WTC11 (cell line): ENCODE measurements around the gene TMEFF2. TPM values are rescaled to one million over a fixed set of nuclear protein-coding genes. Genes with fewer than 3 reads are reported as not detected.

Experiments
- ATAC-seq: fragments of 200-7000 bp; cut with Tn5 transposase; 2 replicates; pipeline ENCODE4 v1.10.0; 2021; ENCODE audit warnings: mild to moderate bottlenecking, moderate library complexity
- CTCF ChIA-PET: fragments of 300-600 bp; sonication (Branson Sonifier 250); formaldehyde crosslinking; loops from one replicate; lab custom pipeline; 2021; ENCODE audit warnings: antibody characterized with exemption; lab: Charles Lee
- POLR2A ChIA-PET: fragments of 350-600 bp; sonication (Branson Sonifier 250); formaldehyde crosslinking; loops from one replicate; lab custom pipeline; 2021; ENCODE audit warnings: antibody characterized with exemption; lab: Charles Lee
- DNase-seq: peaks from one replicate; pipeline ENCODE4 v3.0.0; 2021; ENCODE audit warnings: low spot score
- H3K27ac Mint-ChIP-seq: 2 replicates; pipeline ENCODE4 v1.8.0; 2021; ENCODE audit warnings: mixed read lengths
- H3K27me3 Mint-ChIP-seq: 2 replicates; pipeline ENCODE4 v1.8.0; 2021; ENCODE audit warnings: low read depth, mild to moderate bottlenecking, moderate library complexity, mixed read lengths
- H3K36me3 Mint-ChIP-seq: 2 replicates; pipeline ENCODE4 v1.8.0; 2021; ENCODE audit warnings: mixed read lengths
- H3K4me1 Mint-ChIP-seq: 2 replicates; pipeline ENCODE4 v1.8.0; 2022; ENCODE audit warnings: mixed read lengths
- H3K4me3 Mint-ChIP-seq: 2 replicates; pipeline ENCODE4 v1.8.0; 2021; ENCODE audit warnings: mild to moderate bottlenecking, moderate library complexity, mixed read lengths
- H3K9me3 Mint-ChIP-seq: 2 replicates; pipeline ENCODE4 v1.8.0; 2021; ENCODE audit warnings: mixed read lengths
- AR ChIP-seq: fragments of 250-450 bp; sonication (Bioruptor Pico); IDR thresholded peaks from 2 replicates; pipeline ENCODE4 v1.9.0; 2021; ENCODE audit warnings: mild to moderate bottlenecking
- ATF6 ChIP-seq: sonication (generic); formaldehyde crosslinking; IDR thresholded peaks from 2 replicates; pipeline ENCODE4 v1.8.1; 2023; ENCODE audit warnings: mild to moderate bottlenecking, missing genetic modification reagents
- E2F5 ChIP-seq: sonication (generic); formaldehyde crosslinking; IDR thresholded peaks from 2 replicates; pipeline ENCODE4 v1.8.1; 2022; ENCODE audit warnings: mild to moderate bottlenecking, moderate library complexity, missing genetic modification reagents
- ERG ChIP-seq: fragments of 250-450 bp; sonication (Bioruptor Pico); IDR thresholded peaks from 2 replicates; pipeline ENCODE4 v1.8.0; 2021; ENCODE audit warnings: mild to moderate bottlenecking
- FOXP4 ChIP-seq: sonication (generic); formaldehyde crosslinking; IDR thresholded peaks from 2 replicates; pipeline ENCODE4 v1.8.0; 2022; ENCODE audit warnings: mild to moderate bottlenecking, missing genetic modification reagents
- GABPB1 ChIP-seq: sonication (generic); formaldehyde crosslinking; IDR thresholded peaks from 2 replicates; pipeline ENCODE4 v1.8.1; 2023; ENCODE audit warnings: mild to moderate bottlenecking, missing genetic modification reagents
- GRHL2 ChIP-seq: fragments of 250-450 bp; sonication (Bioruptor Pico); IDR thresholded peaks from 2 replicates; pipeline ENCODE4 v1.8.0; 2022; ENCODE audit warnings: mild to moderate bottlenecking, moderate library complexity; ENCODE audit not compliant: insufficient replicate concordance, severe bottlenecking
- GTF2I ChIP-seq: fragments of 250-450 bp; sonication (Bioruptor Pico); conservative IDR thresholded peaks from 2 replicates; pipeline ENCODE4 v1.4.0; 2021; ENCODE audit warnings: mild to moderate bottlenecking
- JAZF1 ChIP-seq: fragments of 250-450 bp; sonication (Bioruptor Pico); IDR thresholded peaks from 2 replicates; pipeline ENCODE4 v1.9.0; 2021; ENCODE audit warnings: moderate library complexity, mild to moderate bottlenecking, inconsistent platforms
- MAX ChIP-seq: sonication (generic); formaldehyde crosslinking; IDR thresholded peaks from 2 replicates; pipeline ENCODE4 v1.8.0; 2022; ENCODE audit warnings: mild to moderate bottlenecking, missing genetic modification reagents
- MLX ChIP-seq: sonication (generic); formaldehyde crosslinking; IDR thresholded peaks from 2 replicates; pipeline ENCODE4 v1.8.1; 2023; ENCODE audit warnings: mild to moderate bottlenecking, missing genetic modification reagents, moderate library complexity
- MXD4 ChIP-seq: fragments of 250-450 bp; sonication (Bioruptor Pico); IDR thresholded peaks from 2 replicates; pipeline ENCODE4 v1.8.0; 2021; ENCODE audit warnings: mild to moderate bottlenecking, moderate library complexity, borderline replicate concordance
- NFYB ChIP-seq: sonication (generic); formaldehyde crosslinking; conservative IDR thresholded peaks from 2 replicates; pipeline ENCODE4 v1.8.0; 2022; ENCODE audit warnings: low read depth, missing genetic modification reagents
- NR3C1 ChIP-seq: sonication (generic); formaldehyde crosslinking; conservative IDR thresholded peaks from 2 replicates; pipeline ENCODE4 v1.8.1; 2023; ENCODE audit warnings: low read depth, mild to moderate bottlenecking, missing genetic modification reagents
- RORB ChIP-seq: fragments of 250-450 bp; sonication (Bioruptor Pico); IDR thresholded peaks from 2 replicates; pipeline ENCODE4 v1.9.0; 2021; ENCODE audit warnings: mild to moderate bottlenecking
- SP1 ChIP-seq: sonication (generic); formaldehyde crosslinking; conservative IDR thresholded peaks from 2 replicates; pipeline ENCODE4 v1.8.1; 2022; ENCODE audit warnings: missing genetic modification reagents
- USF1 ChIP-seq: sonication (generic); formaldehyde crosslinking; IDR thresholded peaks from 2 replicates; pipeline ENCODE4 v1.8.0; 2022; ENCODE audit warnings: mild to moderate bottlenecking, missing genetic modification reagents
- ZBTB21 ChIP-seq: sonication (generic); formaldehyde crosslinking; IDR thresholded peaks from 2 replicates; pipeline ENCODE4 v1.8.1; 2023; ENCODE audit warnings: mild to moderate bottlenecking, missing genetic modification reagents, borderline replicate concordance
- ZBTB43 ChIP-seq: sonication (generic); formaldehyde crosslinking; IDR thresholded peaks from 2 replicates; pipeline ENCODE4 v1.8.1; 2023; ENCODE audit warnings: mild to moderate bottlenecking, missing genetic modification reagents
- ZNF416 ChIP-seq: fragments of 250-450 bp; sonication (Bioruptor Pico); IDR thresholded peaks from 2 replicates; pipeline ENCODE4 v1.9.0; 2021; ENCODE audit warnings: mild to moderate bottlenecking, inconsistent platforms
- ZNF512 ChIP-seq: sonication (generic); formaldehyde crosslinking; IDR thresholded peaks from 2 replicates; pipeline ENCODE4 v1.8.1; 2022; ENCODE audit warnings: missing genetic modification reagents, borderline replicate concordance
- total RNA-seq: library from RNA; stranded (reverse); gene quantifications from 3 replicates; pipeline ENCODE4 v1.2.3, GENCODE V29; 2021

TMEFF2 gene
- total RNA-seq, 1 experiment from 2014 or later, result 2.3 TPM

GRCh38 chr2:192197357-192197756 lies 2.6 kb upstream of the TMEFF2 start:
- no peak overlapping the region for H3K4me3 Mint-ChIP-seq
- TF ChIP-seq SP1 (CRISPR knock-in tag), result no peak
- no peak for TF ChIP-seq FOXP4 (CRISPR knock-in tag)
- TF ChIP-seq ZBTB43 (CRISPR knock-in tag), result no peak
- TF ChIP-seq GRHL2, result no peak
- no peak for TF ChIP-seq ATF6 (CRISPR knock-in tag)
- no peak for TF ChIP-seq NR3C1
- TF ChIP-seq MLX (CRISPR knock-in tag), result no peak
- no peak for TF ChIP-seq GABPB1 (CRISPR knock-in tag)
- no peak for TF ChIP-seq MAX (CRISPR knock-in tag)
- no peak for TF ChIP-seq ZBTB21
- no peak for TF ChIP-seq MXD4 (CRISPR knock-in tag)
- no peak for TF ChIP-seq ZNF512 (CRISPR knock-in tag)
- TF ChIP-seq GTF2I (CRISPR knock-in tag), result no peak
- no peak for TF ChIP-seq ERG (CRISPR knock-in tag)
- no peak for DNase-seq
- CTCF ChIA-PET, result no interaction called here
- H3K9me3 Mint-ChIP-seq, result no peaks in the 10 kb centered on the region
- H3K36me3 Mint-ChIP-seq, result no peaks in the 10 kb centered on the region
- POLR2A ChIA-PET, result no interaction called here
- no peak overlapping the region for H3K27ac Mint-ChIP-seq
- peaks cover 26% of the 10 kb centered on the region for H3K4me1 Mint-ChIP-seq
- no peak for ATAC-seq
- H3K27me3 Mint-ChIP-seq, result peaks cover 57% of the 10 kb centered on the region

- DNase-seq (no peak), ATAC-seq (no peak)
- peaks cover 64% of the 10 kb centered on the region for H3K27me3 Mint-ChIP-seq
- H3K4me1 Mint-ChIP-seq, result peaks cover 26% of the 10 kb centered on the region
- POLR2A ChIA-PET, result no interaction called here
- H3K36me3 Mint-ChIP-seq, result no peaks in the 10 kb centered on the region
- no peak overlapping the region for H3K27ac Mint-ChIP-seq
- CTCF ChIA-PET, result interaction anchor here (1.9 to 4.3 kb wide), 2 partner anchors 327 to 384 kb away, joined by 7 to 26 read pairs; no protein-coding TSS in a partner anchor
- H3K4me3 Mint-ChIP-seq, result peak overlapping the region; percentile 85
- no peaks in the 10 kb centered on the region for H3K9me3 Mint-ChIP-seq
- TF ChIP-seq AR (CRISPR knock-in tag), result no peak
- no peak for TF ChIP-seq E2F5
- no peak for TF ChIP-seq NFYB (CRISPR knock-in tag)
- no peak for TF ChIP-seq NR3C1
- TF ChIP-seq JAZF1 (CRISPR knock-in tag), result no peak
- TF ChIP-seq RORB (CRISPR knock-in tag), result no peak
- TF ChIP-seq USF1 (CRISPR knock-in tag), result no peak
- TF ChIP-seq ZNF416 (CRISPR knock-in tag), result no peak
These were observed 1.9 kb upstream of the TMEFF2 start for GRCh38 chr2:192196421-192197194.
